RWPE2 (cell line): ENCODE data around the gene CBFA2T3.
A peak's percentile ranks its signal among the peaks of the same experiment; 100 is the strongest.

Experiments
- ATAC-seq: fragments of 200-7000 bp; cut with Tn5 transposase; 3 replicates; pipeline ENCODE4 v1.9.1; 2021; ENCODE audit warnings: low read depth
- DNase-seq: peaks from one replicate; pipeline ENCODE4 v3.0.0-alpha.2; 2020; ENCODE audit warnings: low spot score
- H3K27ac ChIP-seq: fragments of 450-650 bp; 2 replicates; pipeline ENCODE4 v1.5.1; 2017; ENCODE audit warnings: mild to moderate bottlenecking; ENCODE audit not compliant: poor library complexity, severe bottlenecking
- H3K27me3 ChIP-seq: fragments of 250-450 bp; sonication (Bioruptor Pico); 2 replicates; pipeline ENCODE4 v1.5.1; 2021; ENCODE audit warnings: mild to moderate bottlenecking, moderate library complexity; ENCODE audit not compliant: insufficient read depth, poor library complexity, severe bottlenecking
- H3K36me3 ChIP-seq: fragments of 250-450 bp; sonication (Bioruptor Pico); 2 replicates; pipeline ENCODE4 v1.5.1; 2020; ENCODE audit warnings: low read depth, mild to moderate bottlenecking, moderate library complexity
- H3K4me1 ChIP-seq: fragments of 250-450 bp; sonication (Bioruptor Pico); 2 replicates; pipeline ENCODE4 v1.5.1; 2021; ENCODE audit warnings: mild to moderate bottlenecking, moderate library complexity; ENCODE audit not compliant: insufficient read depth, poor library complexity, severe bottlenecking
- H3K4me3 ChIP-seq: fragments of 250-450 bp; sonication (Bioruptor Pico); 2 replicates; pipeline ENCODE4 v1.5.1; 2021; ENCODE audit warnings: mild to moderate bottlenecking, moderate library complexity; ENCODE audit not compliant: severe bottlenecking
- H3K9me3 ChIP-seq: fragments of 250-450 bp; sonication (Bioruptor Pico); 2 replicates; pipeline ENCODE4 v1.5.1; 2021; ENCODE audit warnings: mild to moderate bottlenecking, moderate library complexity; ENCODE audit not compliant: severe bottlenecking
- CTCF ChIP-seq: fragments of 450-650 bp; IDR thresholded peaks from one replicate; pipeline ENCODE4 v1.5.1; 2017; ENCODE audit warnings: mild to moderate bottlenecking, moderate library complexity; ENCODE audit not compliant: poor library complexity, severe bottlenecking

The CBFA2T3 gene

GRCh38 chr16:88923926-88924833 is 52.8 kb downstream of the CBFA2T3 start:
- Histone ChIP-seq H3K4me1 (peaks cover 20% of the 10 kb centered on the region), H3K9me3 (peaks cover 4% of the 10 kb centered on the region), H3K4me3 (no peak overlapping the region), H3K36me3 (no peaks in the 10 kb centered on the region), H3K27ac (no peak overlapping the region), H3K27me3 (no peaks in the 10 kb centered on the region)
- TF ChIP-seq CTCF = no peak
- ATAC-seq = no peak
- no peak for DNase-seq

GRCh38 chr16:88923450-88923849 is 53.6 kb downstream of the CBFA2T3 start:
- no peak for TF ChIP-seq CTCF
- Histone ChIP-seq H3K27me3 (no peaks in the 10 kb centered on the region), H3K4me3 (no peak overlapping the region), H3K9me3 (peaks cover 4% of the 10 kb centered on the region), H3K27ac (no peak overlapping the region), H3K36me3 (no peaks in the 10 kb centered on the region), H3K4me1 (peaks cover 27% of the 10 kb centered on the region)
- DNase-seq (no peak), ATAC-seq (no peak)

GRCh38 chr16:88922826-88923410 is 54.1 kb downstream of the CBFA2T3 start:
- no peaks in the 10 kb centered on the region for H3K36me3 ChIP-seq
- H3K4me1 ChIP-seq = peaks cover 29% of the 10 kb centered on the region
- no peak overlapping the region for H3K4me3 ChIP-seq
- no peak for TF ChIP-seq CTCF
- no peaks in the 10 kb centered on the region for H3K27me3 ChIP-seq
- peaks cover 4% of the 10 kb centered on the region for H3K9me3 ChIP-seq
- no peak for ATAC-seq
- DNase-seq = no peak
- no peak overlapping the region for H3K27ac ChIP-seq

- no peak overlapping the region for H3K27ac ChIP-seq
- H3K9me3 ChIP-seq = peaks cover 4% of the 10 kb centered on the region
- no peaks in the 10 kb centered on the region for H3K36me3 ChIP-seq
- no peak overlapping the region for H3K4me3 ChIP-seq
- H3K27me3 ChIP-seq = no peaks in the 10 kb centered on the region
- ATAC-seq (peak; percentile 46), DNase-seq (no peak)
- peaks cover 29% of the 10 kb centered on the region for H3K4me1 ChIP-seq
- no peak for TF ChIP-seq CTCF
Measured at GRCh38 chr16:88922114-88922825, 54.7 kb downstream of the CBFA2T3 start.
